K562 (cell line): ENCODE data around the gene RPUSD2. TPM values are rescaled to one million over a fixed set of nuclear protein-coding genes. Genes with fewer than 3 reads are reported as not detected.

Experiments used
- CEBPG ChIP-seq, 3 experiments: fragments of 200-800 bp in 1 of 3; sonication (Bioruptor generic) in 1 of 3; sonication (generic) in 1 of 3; formaldehyde crosslinking in 1 of 3; IDR thresholded peaks in 2 of 3; conservative IDR thresholded peaks in 1 of 3; 2 replicates each; pipeline versions ENCODE4 v1.6.1 to v1.8.0; 2016 to 2022; ENCODE audit warnings: missing compliant biosample characterization in 2 of 3, missing genetic modification characterization in 2 of 3, mild to moderate bottlenecking in 1 of 3, missing genetic modification reagents in 1 of 3
- CREM ChIP-seq: IDR thresholded peaks from 2 replicates; pipeline ENCODE4 v1.6.1; 2014; ENCODE audit warnings: antibody characterized with exemption, low read depth
- HIVEP1 ChIP-seq: fragments of 250-450 bp; sonication (Bioruptor Pico); IDR thresholded peaks from 2 replicates; pipeline ENCODE4 v1.4.0; 2020; ENCODE audit warnings: mild to moderate bottlenecking
- MEF2D ChIP-seq: conservative IDR thresholded peaks from 2 replicates; pipeline ENCODE4 v1.6.1; 2016; ENCODE audit warnings: low read depth, missing genetic modification characterization, missing compliant biosample characterization
- NEUROD1 ChIP-seq: fragments of 150-350 bp; IDR thresholded peaks from 2 replicates; pipeline ENCODE4 v1.6.1; 2014; ENCODE audit warnings: borderline replicate concordance, low read length, low read depth; ENCODE audit not compliant: partially characterized antibody
- NFYB ChIP-seq: IDR thresholded peaks from 2 replicates; pipeline ENCODE4 v1.6.1; 2011; ENCODE audit warnings: mild to moderate bottlenecking, moderate library complexity; ENCODE audit not compliant: insufficient read length; ENCODE audit errors: extremely low read depth
- SETDB1 ChIP-seq: IDR thresholded peaks from one replicate; pipeline ENCODE4 v1.6.1; 2012; ENCODE audit warnings: low read length, control low read depth, inconsistent platforms
- SMARCA4 ChIP-seq: fragments of 450-650 bp; IDR thresholded peaks from 2 replicates; pipeline ENCODE4 v1.6.1; 2016
- TEAD2 ChIP-seq: fragments of 450-650 bp; IDR thresholded peaks from 2 replicates; pipeline ENCODE4 v1.6.1; 2016; ENCODE audit warnings: missing genetic modification characterization, control low read depth, missing compliant biosample characterization
- TEAD4 ChIP-seq, 2 experiments: sonication (generic) in 1 of 2; formaldehyde crosslinking in 1 of 2; IDR thresholded peaks; 2 replicates each; pipeline versions ENCODE4 v1.6.1 to v1.8.0; 2012 to 2022; ENCODE audit warnings: borderline replicate concordance in 1 of 2, inconsistent platforms in 1 of 2, low read length in 1 of 2, mild to moderate bottlenecking in 1 of 2, missing genetic modification reagents in 1 of 2
- TGIF2 ChIP-seq: sonication (generic); formaldehyde crosslinking; IDR thresholded peaks from 2 replicates; pipeline ENCODE4 v1.8.1; 2022; ENCODE audit warnings: mild to moderate bottlenecking, missing genetic modification reagents, moderate library complexity
- ZFP1 ChIP-seq: fragments of 450-650 bp; formaldehyde crosslinking; IDR thresholded peaks from 2 replicates; pipeline ENCODE4 v1.4.0; 2020; ENCODE audit warnings: mild to moderate bottlenecking, mixed read lengths
- ZNF197 ChIP-seq: fragments of 200-800 bp; sonication (Bioruptor generic); IDR thresholded peaks from 2 replicates; pipeline ENCODE4 v1.6.1; 2016; ENCODE audit warnings: low read depth, missing genetic modification characterization, missing compliant biosample characterization
- ZNF589 ChIP-seq: fragments of 200-800 bp; sonication (Bioruptor generic); IDR thresholded peaks from 2 replicates; pipeline ENCODE4 v1.6.1; 2016; ENCODE audit warnings: low read depth, missing genetic modification characterization, missing compliant biosample characterization
- ZNF644 ChIP-seq: fragments of 200-800 bp; sonication (Bioruptor generic); IDR thresholded peaks from 2 replicates; pipeline ENCODE4 v1.6.1; 2016; ENCODE audit warnings: low read depth, missing genetic modification characterization, missing compliant biosample characterization
- polyA plus RNA-seq, 8 experiments: library from polyadenylated mRNA; depleted of rRNA in 4 of 8; stranded (reverse) in 5 of 8; unstranded in 3 of 8; fragments of >200 nt; fragmentation: Nextera tagmentation in 2 of 8; fragmentation: Illumina TruSeq in 1 of 8; extraction: Ambion mirVana in 2 of 8; extraction: Trizol in 1 of 8; gene quantifications; 2 replicates each; pipeline versions ENCODE4 v1.2.1 to v1.2.3, GENCODE V29; 2011 to 2014; ENCODE audit warnings: inconsistent platforms in 1 of 8, missing spikeins in 1 of 8
- total RNA-seq, 7 experiments: library from RNA; depleted of rRNA in 6 of 7; stranded (reverse); fragments of >200 nt in 6 of 7; fragmentation: Illumina TruSeq in 2 of 7; extraction: Trizol in 2 of 7; gene quantifications; 2 replicates each; pipeline versions ENCODE4 v1.2.1 to v1.2.3, GENCODE V29; 2011 to 2021; ENCODE audit warnings: low replicate concordance in 1 of 7
- TF ChIP-seq, protein P1 (sequence below): fragments of 250-450 bp; sonication (Bioruptor Pico); IDR thresholded peaks from 2 replicates; pipeline ENCODE4 v1.4.0; 2020
- TF ChIP-seq, protein P2 (sequence below): fragments of 450-650 bp; IDR thresholded peaks from 2 replicates; pipeline ENCODE4 v1.6.1; 2017; ENCODE audit warnings: antibody characterized with exemption
- TF ChIP-seq, protein P3 (sequence below): fragments of 450-650 bp; IDR thresholded peaks from 2 replicates; pipeline ENCODE4 v1.7.0; 2016; ENCODE audit warnings: borderline replicate concordance
- TF ChIP-seq, protein P4 (sequence below): fragments of 450-650 bp; IDR thresholded peaks from 2 replicates; pipeline ENCODE4 v1.6.1; 2016; ENCODE audit warnings: borderline replicate concordance

RPUSD2 gene
- total and polyA plus RNA-seq, 9 of the 15 experiments (the other 6 are each of a cell fraction or from before 2014, with no cell fraction given) = 3.7 to 30.2 (median 14.3) TPM

DNA sequence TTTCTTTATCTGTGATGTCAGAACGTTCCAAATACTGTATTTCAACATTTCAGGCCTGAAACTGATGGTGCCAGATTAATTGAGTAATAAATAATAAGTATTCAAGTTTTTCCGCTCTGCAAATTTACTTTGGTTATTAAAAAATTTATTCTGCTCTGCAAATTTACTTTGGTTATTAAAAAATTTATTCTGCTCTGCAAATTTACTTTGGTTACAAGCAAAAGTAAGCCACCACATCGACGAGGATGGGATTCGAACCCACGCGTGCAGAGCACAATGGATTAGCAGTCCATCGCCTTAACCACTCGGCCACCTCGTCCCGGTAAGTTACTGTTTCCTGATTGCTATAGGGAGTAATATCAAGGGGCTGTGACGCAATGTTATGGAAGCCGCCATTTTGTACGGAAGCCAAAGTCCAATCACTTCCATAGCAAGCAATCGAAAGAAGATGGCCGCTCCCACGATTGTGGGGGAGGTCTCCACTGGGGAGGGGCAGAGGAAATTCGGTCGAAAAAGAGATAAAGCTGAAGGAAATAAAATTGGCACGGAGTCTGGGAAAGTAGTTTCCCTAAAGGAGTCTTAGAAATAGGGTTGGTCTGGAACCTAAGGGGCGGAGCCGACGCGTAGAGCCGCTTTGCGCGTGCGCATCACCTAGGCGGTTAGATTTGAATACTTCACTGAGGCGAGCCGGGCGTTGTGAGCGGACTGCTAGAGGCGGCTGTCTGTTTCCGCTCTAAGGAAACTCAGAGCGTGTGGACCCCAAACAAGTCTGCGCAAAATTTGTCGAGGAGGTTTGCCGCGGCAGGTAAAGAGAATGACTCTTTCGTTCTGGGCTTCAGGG is 24.7 kb downstream of the RPUSD2 start, which contains the start of gene KNL1 (continued):
- TF ChIP-seq TEAD4 (IDR thresholded peaks at IDR 0.05; ENCODE audit: low read length) = peak; percentile 96
- TF ChIP-seq TEAD4 (CRISPR knock-in tag; IDR thresholded peaks at IDR 0.05; ENCODE audit: borderline replicate concordance) = no peak
- TF ChIP-seq CREM = peak; percentile 97
- no peak for TF ChIP-seq ZNF589 (CRISPR knock-in tag)
- TF ChIP-seq NEUROD1 = no peak
- TF ChIP-seq, protein P1, sequence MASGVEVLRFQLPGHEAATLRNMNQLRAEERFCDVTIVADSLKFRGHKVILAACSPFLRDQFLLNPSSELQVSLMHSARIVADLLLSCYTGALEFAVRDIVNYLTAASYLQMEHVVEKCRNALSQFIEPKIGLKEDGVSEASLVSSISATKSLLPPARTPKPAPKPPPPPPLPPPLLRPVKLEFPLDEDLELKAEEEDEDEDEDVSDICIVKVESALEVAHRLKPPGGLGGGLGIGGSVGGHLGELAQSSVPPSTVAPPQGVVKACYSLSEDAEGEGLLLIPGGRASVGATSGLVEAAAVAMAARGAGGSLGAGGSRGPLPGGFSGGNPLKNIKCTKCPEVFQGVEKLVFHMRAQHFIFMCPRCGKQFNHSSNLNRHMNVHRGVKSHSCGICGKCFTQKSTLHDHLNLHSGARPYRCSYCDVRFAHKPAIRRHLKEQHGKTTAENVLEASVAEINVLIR (CRISPR knock-in tag) = peak; percentile 68; the same call in 1 of the 2 replicates
- no peak for TF ChIP-seq HIVEP1 (CRISPR knock-in tag)
- peak; percentile 69; the same call in 1 of the 2 replicates for TF ChIP-seq MEF2D (tag)
- TF ChIP-seq, protein P2, sequence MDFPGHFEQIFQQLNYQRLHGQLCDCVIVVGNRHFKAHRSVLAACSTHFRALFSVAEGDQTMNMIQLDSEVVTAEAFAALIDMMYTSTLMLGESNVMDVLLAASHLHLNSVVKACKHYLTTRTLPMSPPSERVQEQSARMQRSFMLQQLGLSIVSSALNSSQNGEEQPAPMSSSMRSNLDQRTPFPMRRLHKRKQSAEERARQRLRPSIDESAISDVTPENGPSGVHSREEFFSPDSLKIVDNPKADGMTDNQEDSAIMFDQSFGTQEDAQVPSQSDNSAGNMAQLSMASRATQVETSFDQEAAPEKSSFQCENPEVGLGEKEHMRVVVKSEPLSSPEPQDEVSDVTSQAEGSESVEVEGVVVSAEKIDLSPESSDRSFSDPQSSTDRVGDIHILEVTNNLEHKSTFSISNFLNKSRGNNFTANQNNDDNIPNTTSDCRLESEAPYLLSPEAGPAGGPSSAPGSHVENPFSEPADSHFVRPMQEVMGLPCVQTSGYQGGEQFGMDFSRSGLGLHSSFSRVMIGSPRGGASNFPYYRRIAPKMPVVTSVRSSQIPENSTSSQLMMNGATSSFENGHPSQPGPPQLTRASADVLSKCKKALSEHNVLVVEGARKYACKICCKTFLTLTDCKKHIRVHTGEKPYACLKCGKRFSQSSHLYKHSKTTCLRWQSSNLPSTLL = peak; percentile 88
- no peak for TF ChIP-seq SETDB1
- peak; percentile 99 for TF ChIP-seq CEBPG (CRISPR knock-in tag; IDR thresholded peaks at IDR 0.05)
- peak; percentile 100 for TF ChIP-seq CEBPG (tag; conservative IDR thresholded peaks at IDR 0.05 in 1 of 2, IDR thresholded peaks at IDR 0.05 in 1 of 2)
- peak; percentile 82; the same call in 1 of the 2 replicates for TF ChIP-seq ZNF644 (tag)
- TF ChIP-seq, protein P3, sequence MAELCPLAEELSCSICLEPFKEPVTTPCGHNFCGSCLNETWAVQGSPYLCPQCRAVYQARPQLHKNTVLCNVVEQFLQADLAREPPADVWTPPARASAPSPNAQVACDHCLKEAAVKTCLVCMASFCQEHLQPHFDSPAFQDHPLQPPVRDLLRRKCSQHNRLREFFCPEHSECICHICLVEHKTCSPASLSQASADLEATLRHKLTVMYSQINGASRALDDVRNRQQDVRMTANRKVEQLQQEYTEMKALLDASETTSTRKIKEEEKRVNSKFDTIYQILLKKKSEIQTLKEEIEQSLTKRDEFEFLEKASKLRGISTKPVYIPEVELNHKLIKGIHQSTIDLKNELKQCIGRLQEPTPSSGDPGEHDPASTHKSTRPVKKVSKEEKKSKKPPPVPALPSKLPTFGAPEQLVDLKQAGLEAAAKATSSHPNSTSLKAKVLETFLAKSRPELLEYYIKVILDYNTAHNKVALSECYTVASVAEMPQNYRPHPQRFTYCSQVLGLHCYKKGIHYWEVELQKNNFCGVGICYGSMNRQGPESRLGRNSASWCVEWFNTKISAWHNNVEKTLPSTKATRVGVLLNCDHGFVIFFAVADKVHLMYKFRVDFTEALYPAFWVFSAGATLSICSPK = 0 out of 2 replicates have a peak, but pooled peaks have one; percentile 43
- 0 out of 2 replicates have a peak, but pooled peaks have one; percentile 29 for TF ChIP-seq TGIF2 (CRISPR knock-in tag)
- no peak for TF ChIP-seq ZFP1
- no peak for TF ChIP-seq NFYB
- no peak for TF ChIP-seq SMARCA4
- TF ChIP-seq ZNF197 = peak; percentile 72; the same call in 1 of the 2 replicates
- TF ChIP-seq TEAD2 = no peak
- TF ChIP-seq, protein P4, sequence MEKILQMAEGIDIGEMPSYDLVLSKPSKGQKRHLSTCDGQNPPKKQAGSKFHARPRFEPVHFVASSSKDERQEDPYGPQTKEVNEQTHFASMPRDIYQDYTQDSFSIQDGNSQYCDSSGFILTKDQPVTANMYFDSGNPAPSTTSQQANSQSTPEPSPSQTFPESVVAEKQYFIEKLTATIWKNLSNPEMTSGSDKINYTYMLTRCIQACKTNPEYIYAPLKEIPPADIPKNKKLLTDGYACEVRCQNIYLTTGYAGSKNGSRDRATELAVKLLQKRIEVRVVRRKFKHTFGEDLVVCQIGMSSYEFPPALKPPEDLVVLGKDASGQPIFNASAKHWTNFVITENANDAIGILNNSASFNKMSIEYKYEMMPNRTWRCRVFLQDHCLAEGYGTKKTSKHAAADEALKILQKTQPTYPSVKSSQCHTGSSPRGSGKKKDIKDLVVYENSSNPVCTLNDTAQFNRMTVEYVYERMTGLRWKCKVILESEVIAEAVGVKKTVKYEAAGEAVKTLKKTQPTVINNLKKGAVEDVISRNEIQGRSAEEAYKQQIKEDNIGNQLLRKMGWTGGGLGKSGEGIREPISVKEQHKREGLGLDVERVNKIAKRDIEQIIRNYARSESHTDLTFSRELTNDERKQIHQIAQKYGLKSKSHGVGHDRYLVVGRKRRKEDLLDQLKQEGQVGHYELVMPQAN = peak; percentile 93; the same call in 1 of the 2 replicates
